ENCODE measurements around the gene MEPCE. TPM values are rescaled to one million over a fixed set of nuclear protein-coding genes. Genes with fewer than 3 reads are reported as not detected.

Gene MEPCE
- total and polyA plus RNA-seq, 10 of the 15 experiments (the other 5 are each of a cell fraction or from before 2014, with no cell fraction given), result 8.2 to 48.0 (median 22.1) TPM

- no peak for TF ChIP-seq BCLAF1 (IDR thresholded peaks at IDR 0.05)
- TF ChIP-seq BACH1 (IDR thresholded peaks at IDR 0.05; ENCODE audit: borderline replicate concordance), result no peak
- TF ChIP-seq BCL3 (IDR thresholded peaks at IDR 0.05; ENCODE audit: borderline replicate concordance, insufficient read depth, low read depth, low read length, poor library complexity, severe bottlenecking), result no peak
- TF ChIP-seq PAX5 (IDR thresholded peaks at IDR 0.05; ENCODE audit: borderline replicate concordance, low read depth, low read length), result no peak
- TF ChIP-seq ZNF274 (IDR thresholded peaks at IDR 0.05; ENCODE audit: insufficient read depth, insufficient read length), result no peak
- TF ChIP-seq CEBPB (IDR thresholded peaks at IDR 0.05; ENCODE audit: borderline replicate concordance in 1 of 2, low read depth in 2 of 2, low read length in 2 of 2), result no peak
- TF ChIP-seq PRDM15 (CRISPR knock-in tag; IDR thresholded peaks at IDR 0.05), result no peak
- TF ChIP-seq HDAC6 (IDR thresholded peaks at IDR 0.05; ENCODE audit: unreplicated experiment), result no peak
Observed at GRCh38 chr7:100389437-100390088, 40.1 kb upstream of the MEPCE start (continued).

All from GM12878 (cell line).